NCI-H2196 (cell line): ENCODE results near the gene SRRD.

Source experiments
- DNase-seq: peaks from one replicate; lab custom pipeline; 2025; ENCODE audit not compliant: unreplicated experiment; lab: John Stamatoyannopoulos, UW

Gene SRRD

DNA sequence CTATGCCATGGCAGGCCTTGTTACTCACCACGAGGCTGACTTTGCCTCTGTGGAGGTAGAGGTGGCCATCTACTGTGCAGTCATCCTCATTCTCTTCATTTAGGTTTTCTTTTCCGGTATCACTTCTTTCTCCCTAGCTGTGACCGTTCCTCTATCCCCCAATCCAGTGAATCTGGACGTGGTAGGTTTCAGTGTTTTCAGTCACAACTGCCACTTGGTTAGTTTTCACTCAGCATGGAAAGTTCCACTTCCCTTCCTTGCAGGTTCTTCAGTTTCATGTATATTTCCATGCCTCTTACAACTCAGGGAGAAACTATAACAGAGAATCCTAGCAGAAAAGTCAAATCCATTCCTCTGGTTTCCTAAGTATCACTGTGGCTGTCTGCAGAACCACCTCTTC is 2.0 kb upstream of the SRRD start:
- no peak for DNase-seq

GRCh38 chr22:26482161-26482560 is 1.5 kb upstream of the SRRD start:
- no peak for DNase-seq

DNA sequence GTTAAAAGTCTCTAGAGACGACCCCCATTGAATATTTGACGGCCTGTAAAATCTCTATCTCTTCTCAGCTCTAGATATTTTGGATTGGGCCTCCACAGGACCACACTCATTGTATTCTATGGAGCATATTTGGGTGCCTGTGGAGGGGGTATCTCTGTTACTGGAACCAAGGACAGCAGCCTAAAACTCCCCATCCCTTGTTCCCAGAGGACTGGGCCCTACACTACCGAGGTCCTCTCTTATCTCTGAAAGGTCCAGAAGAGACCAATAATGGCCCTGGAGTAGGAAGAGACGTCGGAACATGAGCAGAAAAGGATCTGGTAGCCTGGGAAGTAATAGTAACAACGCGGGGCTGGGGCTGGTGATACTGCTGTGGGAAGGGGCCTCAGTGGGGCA is 636 bp upstream of the SRRD start:
- no peak for DNase-seq

DNA sequence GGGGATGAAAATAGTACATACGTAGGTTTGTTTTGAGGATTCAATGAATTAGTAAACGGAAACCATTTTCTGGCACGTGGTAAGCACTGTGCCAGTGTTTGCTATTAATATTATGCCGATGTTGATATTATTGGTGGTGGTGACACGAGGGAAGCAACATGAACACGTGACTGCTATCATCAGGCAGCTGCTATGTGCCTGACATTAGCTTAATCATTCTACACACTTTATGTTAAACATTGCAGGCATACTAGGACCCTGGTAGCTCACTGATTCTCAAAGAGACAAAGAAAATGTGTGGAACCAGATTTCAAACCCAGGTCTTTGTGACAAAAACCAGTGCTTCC is 656 bp downstream of the SRRD start:
- DNase-seq: no peak

DNA sequence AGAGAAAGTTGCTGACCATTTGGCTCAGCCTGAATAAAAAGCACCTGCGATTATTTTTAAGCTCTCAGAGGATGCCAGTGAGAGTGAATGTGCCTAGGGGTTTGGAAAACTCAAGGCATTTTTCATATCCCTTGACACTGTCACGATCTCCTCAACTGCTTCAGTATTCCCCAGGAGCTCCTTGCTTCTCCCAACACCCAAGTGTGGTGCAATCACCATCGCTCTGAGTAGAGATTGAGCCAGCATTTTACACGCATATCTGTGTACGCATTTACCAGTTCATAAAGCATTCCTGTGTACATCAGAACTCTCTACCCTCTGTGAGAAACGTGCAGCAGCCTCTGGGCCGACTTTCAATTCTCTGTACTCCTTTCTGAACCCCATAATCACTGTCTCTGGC is 1.3 kb downstream of the SRRD start:
- no peak for DNase-seq

DNA sequence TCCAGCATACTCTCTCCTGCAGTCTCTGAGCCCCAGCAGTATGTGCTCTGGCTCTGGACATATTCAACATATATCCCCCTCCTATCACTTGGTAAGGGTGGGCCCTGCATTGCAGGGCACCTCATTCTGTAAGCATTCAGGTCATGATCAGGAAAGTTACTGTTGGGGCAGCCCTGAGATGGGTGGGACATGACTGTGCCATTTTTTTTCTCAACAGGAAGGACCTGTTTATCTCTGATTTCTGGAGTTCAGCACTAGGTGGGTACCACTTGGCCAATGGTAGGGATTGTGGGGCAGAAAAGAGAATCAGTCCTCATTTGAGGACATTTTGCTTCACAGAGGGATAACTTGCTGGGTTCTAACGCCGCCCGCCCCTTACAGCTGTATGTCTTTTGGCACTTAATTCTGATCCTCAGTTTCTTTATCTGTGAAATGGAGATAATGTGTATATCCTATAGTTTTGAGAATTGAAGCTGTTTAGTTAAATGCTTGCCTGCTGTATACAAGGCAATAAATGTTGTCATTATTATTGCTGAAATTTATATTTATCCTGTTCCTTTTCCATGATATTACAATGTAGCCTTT is 2.2 kb downstream of the SRRD start:
- DNase-seq: no peak

DNA sequence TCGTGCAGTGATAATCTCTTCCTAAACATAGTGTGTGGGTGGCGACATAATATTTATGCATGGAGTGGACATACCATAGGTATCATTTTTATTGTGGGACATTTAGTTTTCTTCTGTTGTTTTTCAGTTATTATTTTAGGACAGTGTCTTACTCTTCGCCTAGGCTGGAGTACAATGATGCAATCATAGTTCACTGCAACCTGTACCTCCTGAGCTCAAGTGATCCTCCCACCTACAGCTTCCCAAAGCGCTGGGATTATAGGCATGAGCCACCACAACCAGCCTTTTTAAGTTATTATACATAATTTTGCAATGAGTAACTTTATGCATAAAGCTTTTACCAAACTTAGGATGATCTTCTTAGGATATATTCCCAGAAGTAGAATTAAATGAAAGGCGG is 2.7 kb downstream of the SRRD start:
- no peak for DNase-seq

- no peak for DNase-seq
These were observed 4.3 kb downstream of the SRRD start for GRCh38 chr22:26487996-26488395.

DNA sequence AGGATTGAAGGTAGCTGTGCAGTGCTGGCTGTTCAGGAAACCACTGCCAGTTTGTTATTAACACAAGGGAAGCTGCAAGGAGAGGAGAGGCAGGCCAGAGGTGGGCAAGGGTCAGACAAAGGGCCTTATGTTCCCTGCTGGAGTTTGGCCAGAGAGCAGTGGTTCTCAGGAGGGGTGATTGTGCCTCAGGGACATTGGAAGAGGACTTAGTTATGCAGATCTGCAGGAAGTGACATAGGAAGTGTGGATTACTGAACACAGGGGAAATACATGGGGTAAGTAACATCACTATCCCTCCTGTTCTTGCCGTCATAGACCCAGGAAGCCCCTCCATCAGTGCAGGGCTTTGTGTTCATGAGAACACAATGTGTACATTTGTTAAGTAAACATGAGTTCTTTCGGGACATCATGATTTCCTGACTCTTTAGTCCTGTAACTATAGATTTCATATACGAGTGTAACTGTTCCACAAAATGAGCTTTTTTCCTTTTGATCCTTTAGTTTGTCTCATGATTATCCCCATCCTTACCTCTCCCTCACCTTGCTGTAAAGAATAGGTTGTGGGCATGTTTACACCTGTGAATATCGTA is 5.9 kb downstream of the SRRD start:
- DNase-seq: no peak

DNA sequence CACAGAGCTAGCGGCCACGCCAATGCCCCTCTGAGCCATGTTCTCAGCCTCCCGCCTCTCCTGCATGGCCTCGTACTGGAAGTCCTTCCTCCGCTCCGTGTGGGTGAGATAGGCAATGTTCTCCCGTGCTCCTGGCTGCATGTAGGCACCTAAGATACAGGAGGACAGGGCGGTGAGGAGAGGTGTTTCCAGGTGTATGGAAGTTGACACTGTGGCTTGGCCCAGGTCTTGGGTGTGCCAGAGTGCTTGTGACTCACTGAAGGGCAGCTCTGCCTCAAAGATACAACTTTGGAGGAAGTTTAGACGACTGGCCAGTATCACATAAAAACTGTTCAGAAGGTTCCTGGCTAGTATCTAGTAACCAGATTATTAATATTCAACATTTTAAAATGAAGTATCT is 8.5 kb downstream of the SRRD start:
- no peak for DNase-seq

DNA sequence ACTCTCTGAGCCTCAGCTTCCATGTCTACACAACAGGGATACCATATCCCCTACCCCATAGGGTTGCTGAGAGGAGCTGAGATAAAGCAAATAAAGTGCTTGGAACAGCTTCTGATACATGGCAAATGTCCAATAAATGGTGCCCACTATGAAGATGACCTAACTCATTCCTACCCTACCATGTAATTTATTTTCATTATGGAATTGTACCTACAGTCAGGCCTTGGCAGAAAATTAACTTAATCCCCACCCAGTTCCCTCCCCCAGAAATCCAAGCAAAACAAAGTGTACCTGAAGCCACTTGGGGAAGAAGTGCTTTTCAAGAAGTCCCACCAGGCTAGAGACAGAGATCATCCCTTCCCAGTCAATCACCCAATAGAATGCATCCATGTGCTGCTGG is 10.8 kb downstream of the SRRD start:
- DNase-seq: no peak

GRCh38 chr22:26496456-26496855 is 12.8 kb downstream of the SRRD start:
- no peak for DNase-seq

- no peak for DNase-seq
These were observed 15.6 kb downstream of the SRRD start for GRCh38 chr22:26499188-26499703.

DNA sequence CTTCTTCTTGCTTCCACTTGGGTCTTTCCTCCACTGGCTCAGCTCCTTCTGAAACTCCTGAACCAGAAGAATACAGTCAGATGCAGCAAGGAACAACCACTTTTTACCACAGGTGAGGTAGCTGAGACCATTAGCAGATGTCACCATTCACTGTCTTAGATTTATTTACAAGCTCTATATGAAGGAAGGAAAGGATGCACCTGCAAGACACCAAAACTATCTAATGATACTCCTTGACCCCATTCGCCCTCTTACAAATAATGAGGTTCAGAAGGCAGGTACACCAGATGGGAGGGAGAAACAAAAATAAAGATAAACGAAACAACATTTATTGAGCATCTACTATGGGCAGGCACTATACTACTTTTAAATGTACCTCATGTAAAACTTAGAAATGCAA is 18.3 kb downstream of the SRRD start:
- DNase-seq: no peak

DNA sequence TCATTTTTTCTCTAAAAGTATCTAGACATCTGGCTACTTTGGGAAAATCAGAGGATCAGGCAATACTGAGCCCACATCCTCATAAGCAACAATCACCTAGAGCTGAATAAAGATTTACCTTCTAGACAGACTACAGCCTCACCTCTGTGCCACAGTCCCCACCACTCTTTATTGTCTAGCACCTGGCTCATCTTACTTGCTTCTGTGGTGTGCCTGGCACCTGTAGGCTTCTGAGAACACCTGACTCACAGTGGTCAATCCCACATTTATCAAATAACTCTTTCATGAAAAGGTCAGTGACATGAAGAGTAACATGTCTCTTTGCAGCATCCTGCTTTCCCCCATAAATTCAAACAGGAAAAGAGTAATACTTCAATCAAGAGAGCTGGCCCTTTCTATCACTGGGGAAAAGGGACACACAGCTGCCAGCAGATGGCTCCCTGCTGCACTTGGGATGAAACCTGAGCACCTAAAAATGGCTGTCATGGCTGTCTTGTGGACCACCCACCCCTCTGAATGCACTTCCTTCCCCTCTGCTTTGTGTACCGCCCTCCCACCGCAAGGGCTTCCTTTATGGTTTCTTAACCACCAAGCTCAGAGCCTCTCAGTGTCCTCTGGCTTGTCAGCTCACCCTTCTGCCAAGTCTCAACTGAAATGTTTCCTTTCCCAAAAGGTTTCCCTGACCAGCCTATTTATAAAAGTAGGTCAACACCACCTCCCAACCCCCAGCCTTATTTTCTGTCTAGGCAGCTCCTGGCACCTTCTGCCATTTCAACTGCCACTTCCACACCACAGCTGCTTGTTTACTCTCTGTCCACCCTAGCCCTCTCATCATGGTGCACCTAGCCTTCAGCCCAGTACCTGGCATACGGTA is 19.2 kb downstream of the SRRD start:
- peak; percentile 56 for DNase-seq

- no peak for DNase-seq
These were observed 20.1 kb downstream of the SRRD start for GRCh38 chr22:26503758-26504157.

- DNase-seq: no peak
These were observed 24.5 kb downstream of the SRRD start for GRCh38 chr22:26508148-26508547.

GRCh38 chr22:26512149-26512793 is 28.6 kb downstream of the SRRD start, which contains the start of gene TFIP11:
Gene TFIP11 (minus strand): TSS chr22:26512473. CDS start chr22:26510272, 2,201 bp downstream.
- DNase-seq: peak; percentile 85

DNA sequence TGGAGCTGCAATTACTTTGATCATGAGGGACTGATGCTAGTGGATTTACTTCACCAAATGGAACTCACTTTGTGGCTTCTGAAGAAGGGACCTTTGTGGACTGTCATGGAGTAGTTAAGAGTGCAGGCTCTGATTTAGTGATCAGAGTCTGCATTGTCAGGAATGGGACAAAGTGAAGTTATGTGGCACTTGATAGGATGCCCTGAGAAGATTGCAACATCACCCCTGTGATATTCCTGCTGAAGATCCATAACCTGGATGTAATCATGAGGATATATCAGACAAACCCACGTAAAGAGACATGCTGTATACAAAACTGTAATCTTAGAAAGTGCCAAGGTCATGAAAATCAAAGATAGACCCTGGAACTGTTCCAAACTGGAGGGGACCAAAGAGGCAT is 30.2 kb downstream of the SRRD start:
- no peak for DNase-seq

- DNase-seq: no peak
These were observed 30.9 kb downstream of the SRRD start for GRCh38 chr22:26514419-26515161.

GRCh38 chr22:26515931-26516330 is 32.3 kb downstream of the SRRD start:
- DNase-seq: no peak
